Measurements from ENCODE around the gene CDH23. TPM values are rescaled to one million over a fixed set of nuclear protein-coding genes. Genes with fewer than 3 reads are reported as not detected.

Gene CDH23
- total RNA-seq, 1 donor from 2014 or later = not detected

DNA sequence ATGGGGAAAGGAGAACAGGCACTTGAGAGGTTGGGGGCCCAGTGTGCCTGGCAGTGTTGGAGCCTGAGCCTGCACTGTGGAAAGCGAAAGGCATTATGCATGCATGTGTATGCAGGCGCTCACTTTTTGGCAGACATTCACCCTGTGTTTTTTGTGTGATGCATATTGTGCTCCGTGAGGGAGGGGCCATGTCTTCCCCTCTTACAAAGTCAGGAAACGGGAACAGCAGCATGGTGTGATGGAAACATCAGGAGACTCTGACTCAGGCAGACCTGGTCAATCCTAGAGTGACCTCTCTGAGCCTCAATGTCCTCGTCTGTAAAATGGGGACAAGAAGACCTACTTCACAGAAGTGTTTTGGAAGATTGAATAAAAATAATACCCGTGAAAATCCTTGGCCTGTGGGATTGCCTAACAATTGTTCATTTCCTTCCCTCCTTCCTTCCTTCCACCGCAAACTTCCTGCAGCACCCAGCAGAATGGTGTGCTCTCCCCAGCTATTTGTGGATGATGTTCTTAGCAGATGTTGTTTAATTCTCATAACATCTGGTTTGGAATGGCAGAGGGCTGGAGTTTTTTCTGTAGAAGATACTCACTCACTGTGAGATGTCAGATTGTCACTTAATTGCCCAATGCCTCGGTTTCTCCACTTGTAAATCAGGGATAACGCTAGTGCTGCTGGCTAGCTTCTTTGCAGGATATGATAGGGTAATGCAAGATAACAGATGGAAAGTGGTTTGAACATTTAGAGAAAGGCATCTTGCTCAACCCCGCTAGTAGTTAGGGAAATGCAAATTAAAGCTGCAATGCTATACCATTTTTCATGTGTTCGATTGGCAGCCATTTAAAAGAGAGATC, 39.8 kb downstream of the CDH23 start:
- FAIRE-seq = no peak

GRCh38 chr10:71437537-71438092, 40.9 kb downstream of the CDH23 start:
- no peak for DNase-seq (ENCODE audit: low read depth)
- Histone ChIP-seq H3K36me3 (ENCODE audit: control insufficient read depth, insufficient read depth, low read length) (no peaks in the 10 kb centered on the region), H3K27me3 (ENCODE audit: control insufficient read depth, insufficient read depth, low read length) (peaks cover 5% of the 10 kb centered on the region), H3K4me3 (ENCODE audit: low read depth, low read length) (no peak overlapping the region)
- no peak for TF ChIP-seq CTCF (IDR thresholded peaks at IDR 0.05; ENCODE audit: insufficient read depth, low read length, severe bottlenecking)
- FAIRE-seq = no peak

More for the DNA sequence above, 39.8 kb downstream of the CDH23 start:
- H3K4me3 ChIP-seq (ENCODE audit: low read depth, low read length) = no peak overlapping the region
- peaks cover 4% of the 10 kb centered on the region for H3K27me3 ChIP-seq (ENCODE audit: control insufficient read depth, insufficient read depth, low read length)
- H3K36me3 ChIP-seq (ENCODE audit: control insufficient read depth, insufficient read depth, low read length) = no peaks in the 10 kb centered on the region
- DNase-seq (ENCODE audit: low read depth) = no peak
- no peak for TF ChIP-seq CTCF (IDR thresholded peaks at IDR 0.05; ENCODE audit: insufficient read depth, low read length, severe bottlenecking)

DNA sequence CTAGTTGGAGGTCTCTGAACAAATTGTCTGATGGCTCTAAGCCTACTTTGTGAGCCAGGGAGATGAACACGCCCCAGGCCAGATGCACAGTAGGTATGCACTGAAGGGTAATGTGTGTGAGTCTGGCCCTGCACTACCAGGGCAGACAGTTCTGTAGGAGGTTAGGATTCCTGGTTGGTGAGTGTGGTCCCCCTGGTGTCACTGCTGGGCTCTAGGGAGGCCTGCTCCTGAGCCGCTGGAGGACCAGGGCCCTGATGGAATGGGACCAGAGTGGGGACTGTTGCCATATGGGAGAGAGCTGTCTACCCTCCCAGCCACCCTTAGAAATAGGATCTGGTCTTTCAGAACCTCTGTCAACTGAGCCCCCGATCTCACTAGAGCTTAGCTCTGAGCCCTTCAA, 42.0 kb downstream of the CDH23 start:
- DNase-seq (ENCODE audit: low read depth) (no peak), FAIRE-seq (no peak)
- Histone ChIP-seq H3K27me3 (ENCODE audit: control insufficient read depth, insufficient read depth, low read length) (peaks cover 5% of the 10 kb centered on the region), H3K36me3 (ENCODE audit: control insufficient read depth, insufficient read depth, low read length) (no peaks in the 10 kb centered on the region), H3K4me3 (ENCODE audit: low read depth, low read length) (no peak overlapping the region)
- TF ChIP-seq CTCF (IDR thresholded peaks at IDR 0.05; ENCODE audit: insufficient read depth, low read length, severe bottlenecking) = no peak

GRCh38 chr10:71439670-71440425, 43.1 kb downstream of the CDH23 start:
- DNase-seq (ENCODE audit: low read depth) = no peak
- no peak for TF ChIP-seq CTCF (IDR thresholded peaks at IDR 0.05; ENCODE audit: insufficient read depth, low read length, severe bottlenecking)
- Histone ChIP-seq H3K36me3 (ENCODE audit: control insufficient read depth, insufficient read depth, low read length) (no peaks in the 10 kb centered on the region), H3K4me3 (ENCODE audit: low read depth, low read length) (no peak overlapping the region), H3K27me3 (ENCODE audit: control insufficient read depth, insufficient read depth, low read length) (peaks cover 7% of the 10 kb centered on the region)
- FAIRE-seq = peak; percentile 43

- FAIRE-seq = no peak
Measured at GRCh38 chr10:71440506-71441035, 43.9 kb downstream of the CDH23 start.

More at GRCh38 chr10:71440506-71441035, 43.9 kb downstream of the CDH23 start:
- DNase-seq (ENCODE audit: low read depth) = no peak
- TF ChIP-seq CTCF (IDR thresholded peaks at IDR 0.05; ENCODE audit: insufficient read depth, low read length, severe bottlenecking) = no peak
- H3K36me3 ChIP-seq (ENCODE audit: control insufficient read depth, insufficient read depth, low read length) = no peaks in the 10 kb centered on the region
- peaks cover 7% of the 10 kb centered on the region for H3K27me3 ChIP-seq (ENCODE audit: control insufficient read depth, insufficient read depth, low read length)
- no peak overlapping the region for H3K4me3 ChIP-seq (ENCODE audit: low read depth, low read length)
